Heart left ventricle (tissue), 13 donors: ENCODE results near the gene NCAM1.

Experiments
- POLR2A ChIP-seq, 2 donors: fragments of 450-650 bp; IDR thresholded peaks; one replicate each; pipeline ENCODE4 v1.6.1; 2017; ENCODE audit warnings: antibody characterized with exemption in 2 of 2, mild to moderate bottlenecking in 2 of 2, moderate library complexity in 2 of 2
- TF ChIP-seq, protein P1 (sequence below), 12 donors: fragments of 200-600 bp; sonication (generic) in 4 of 12; IDR thresholded peaks; one replicate each; pipeline versions ENCODE4 v1.5.0 to v1.8.0; 2018 to 2022; ENCODE audit warnings: antibody characterized with exemption in 12 of 12, mild to moderate bottlenecking in 5 of 12
- donor health status: ischemic (EF 13 %, LVEDD 7.1; RV severe dilation, severe dysfunction).
- donor health status: DM: no; HTN: yes; CAD: no.
- donor health status: DM: no; HTN: no; CAD: no.
- donor health status: ischemic (EF 25% LVEDD 6.9; RV normal size, moderate dysfunction).
- donor health status: ischemic (EF 25% LVEDD 5.7; RV mildly dilated, moderate dysfunction).
- donor health status: ischemic (EF 35%, LVEDD 5.7; RV mildly dilated, moderate dysfunction).
- donor health status: nonischemic (EF 11% LVEDD 7.7; RV severe dilation, severe dysfunction).
- donor health status: DM: yes; HTN: yes; CAD: no.
- donor health status: PGD.
- donor health status: ischemic (EF 29% LVEDD 5.4; RV normal size, mild dysfunction).
- donor health status: nonischemic (EF 23%, LVEDD 6.1; RV moderate dilation, normal function).

DNA sequence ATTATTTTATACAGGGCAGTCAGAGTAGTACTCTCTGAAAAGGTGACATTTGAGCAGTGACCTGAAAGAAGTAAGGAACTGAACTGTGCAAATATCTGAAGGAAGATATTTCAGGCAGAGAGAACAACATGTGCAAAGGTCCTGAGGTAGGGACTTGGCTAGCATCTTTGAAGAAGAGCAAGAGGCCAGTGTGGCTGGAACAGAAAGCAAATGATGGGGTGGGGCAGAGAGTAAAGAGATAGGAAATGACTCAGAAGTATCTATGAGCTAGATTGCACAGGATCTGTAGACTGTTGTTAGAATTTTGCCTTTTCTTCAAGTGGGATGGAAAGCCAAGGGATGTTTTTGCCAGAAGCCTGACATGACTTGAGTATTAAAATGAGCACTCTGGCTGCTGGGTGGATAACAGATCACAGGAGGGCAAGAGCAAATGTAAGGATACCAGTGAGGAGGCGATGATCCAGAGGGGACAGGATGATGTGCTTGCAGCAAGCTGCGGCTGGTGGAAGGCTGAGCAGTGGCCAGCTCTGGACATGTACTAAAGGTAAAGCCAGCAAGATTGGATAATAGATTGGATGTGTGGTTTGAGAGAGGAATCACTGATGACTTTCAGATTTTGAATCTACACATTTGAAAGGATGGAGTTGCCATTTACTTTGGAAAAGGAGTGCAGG lies 320.0 kb downstream of the NCAM1 start:
- TF ChIP-seq, protein P1, sequence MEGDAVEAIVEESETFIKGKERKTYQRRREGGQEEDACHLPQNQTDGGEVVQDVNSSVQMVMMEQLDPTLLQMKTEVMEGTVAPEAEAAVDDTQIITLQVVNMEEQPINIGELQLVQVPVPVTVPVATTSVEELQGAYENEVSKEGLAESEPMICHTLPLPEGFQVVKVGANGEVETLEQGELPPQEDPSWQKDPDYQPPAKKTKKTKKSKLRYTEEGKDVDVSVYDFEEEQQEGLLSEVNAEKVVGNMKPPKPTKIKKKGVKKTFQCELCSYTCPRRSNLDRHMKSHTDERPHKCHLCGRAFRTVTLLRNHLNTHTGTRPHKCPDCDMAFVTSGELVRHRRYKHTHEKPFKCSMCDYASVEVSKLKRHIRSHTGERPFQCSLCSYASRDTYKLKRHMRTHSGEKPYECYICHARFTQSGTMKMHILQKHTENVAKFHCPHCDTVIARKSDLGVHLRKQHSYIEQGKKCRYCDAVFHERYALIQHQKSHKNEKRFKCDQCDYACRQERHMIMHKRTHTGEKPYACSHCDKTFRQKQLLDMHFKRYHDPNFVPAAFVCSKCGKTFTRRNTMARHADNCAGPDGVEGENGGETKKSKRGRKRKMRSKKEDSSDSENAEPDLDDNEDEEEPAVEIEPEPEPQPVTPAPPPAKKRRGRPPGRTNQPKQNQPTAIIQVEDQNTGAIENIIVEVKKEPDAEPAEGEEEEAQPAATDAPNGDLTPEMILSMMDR (IDR thresholded peaks at IDR 0.05) = no peak
- TF ChIP-seq POLR2A (IDR thresholded peaks at IDR 0.05) = no peak
